Brain microvascular endothelial cell (primary cell): ENCODE measurements around the gene ATF7.
A peak's percentile ranks its signal among the peaks of the same experiment; 100 is the strongest.

Experiments
- DNase-seq: peaks from one replicate; pipeline ENCODE4 v3.0.0-alpha.2; 2020
- H3K27ac ChIP-seq: fragments of 250-450 bp; sonication (Bioruptor Pico); 2 replicates; pipeline ENCODE4 v1.5.1; 2020; ENCODE audit warnings: mild to moderate bottlenecking, moderate library complexity
- H3K27me3 ChIP-seq: fragments of 250-450 bp; sonication (Bioruptor Pico); replicated peaks from 2 replicates; pipeline ENCODE4 v1.5.1; 2020; ENCODE audit warnings: mild to moderate bottlenecking
- H3K36me3 ChIP-seq: fragments of 250-450 bp; sonication (Bioruptor Pico); replicated peaks from 2 replicates; pipeline ENCODE4 v1.5.1; 2020; ENCODE audit warnings: mild to moderate bottlenecking
- H3K4me3 ChIP-seq: 2 replicates; pipeline ENCODE4 v1.5.1; 2011; ENCODE audit warnings: low read depth, mild to moderate bottlenecking, control low read depth, low read length, moderate library complexity
- in situ Hi-C: cut with HindIII; loops from 2 replicates; pipeline ENCODE4 v1.10.0; 2017; ENCODE audit warnings: low sequenced_read_pairs, low pct_ligation_motif_present
- TF ChIP-seq, protein P1 (sequence below): IDR thresholded peaks from 2 replicates; pipeline ENCODE4 v1.5.1; 2011; ENCODE audit warnings: low read depth, mild to moderate bottlenecking, moderate library complexity, low read length, control low read depth, inconsistent platforms; ENCODE audit errors: missing control alignments

ATF7 gene

DNA sequence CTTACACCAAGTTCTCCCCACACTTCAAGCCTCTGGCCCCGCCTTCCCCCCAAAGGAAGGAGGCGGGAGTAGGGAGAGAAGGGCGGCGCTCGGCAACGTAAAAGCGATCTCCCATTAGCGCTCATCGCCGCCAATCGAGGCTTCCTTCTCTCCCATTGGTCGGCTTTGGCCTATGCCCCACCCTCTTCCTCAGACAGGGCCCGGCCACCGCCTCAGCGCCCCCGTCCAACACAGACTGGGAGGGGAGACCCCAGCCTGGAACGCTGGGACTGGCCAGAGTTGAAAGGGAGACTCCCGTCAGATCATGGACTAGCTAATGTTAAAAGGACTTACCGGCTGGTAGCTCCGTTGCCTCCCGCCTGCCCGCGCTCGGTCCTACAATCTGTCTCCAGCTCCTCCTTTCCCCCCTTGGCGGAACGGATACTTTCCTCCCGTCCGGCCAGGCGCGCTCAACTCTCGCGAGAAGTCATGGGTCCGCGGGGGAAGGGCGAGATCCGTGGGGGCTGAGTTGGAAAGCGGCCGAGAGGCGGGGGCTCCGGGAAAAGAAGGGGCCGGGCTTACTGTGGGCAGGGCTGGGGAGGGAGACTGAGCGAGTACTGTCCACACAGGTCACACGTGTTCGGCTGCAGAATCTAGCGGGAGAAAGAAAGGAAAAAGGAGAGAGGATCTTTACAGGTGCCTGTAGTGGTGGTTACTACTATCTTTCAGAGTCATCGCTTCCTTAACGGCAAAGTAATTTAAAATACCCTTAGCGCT is at the start of gene ATF7:
ATF7 (minus strand) TSS at position 437 of the 756 bp plus-strand sequence. CDS start 25,382 bp downstream, outside the sequence.
- DNase-seq: peak; percentile 96
- H3K36me3 ChIP-seq: no peaks in the 10 kb centered on the region
- TF ChIP-seq, protein P1, sequence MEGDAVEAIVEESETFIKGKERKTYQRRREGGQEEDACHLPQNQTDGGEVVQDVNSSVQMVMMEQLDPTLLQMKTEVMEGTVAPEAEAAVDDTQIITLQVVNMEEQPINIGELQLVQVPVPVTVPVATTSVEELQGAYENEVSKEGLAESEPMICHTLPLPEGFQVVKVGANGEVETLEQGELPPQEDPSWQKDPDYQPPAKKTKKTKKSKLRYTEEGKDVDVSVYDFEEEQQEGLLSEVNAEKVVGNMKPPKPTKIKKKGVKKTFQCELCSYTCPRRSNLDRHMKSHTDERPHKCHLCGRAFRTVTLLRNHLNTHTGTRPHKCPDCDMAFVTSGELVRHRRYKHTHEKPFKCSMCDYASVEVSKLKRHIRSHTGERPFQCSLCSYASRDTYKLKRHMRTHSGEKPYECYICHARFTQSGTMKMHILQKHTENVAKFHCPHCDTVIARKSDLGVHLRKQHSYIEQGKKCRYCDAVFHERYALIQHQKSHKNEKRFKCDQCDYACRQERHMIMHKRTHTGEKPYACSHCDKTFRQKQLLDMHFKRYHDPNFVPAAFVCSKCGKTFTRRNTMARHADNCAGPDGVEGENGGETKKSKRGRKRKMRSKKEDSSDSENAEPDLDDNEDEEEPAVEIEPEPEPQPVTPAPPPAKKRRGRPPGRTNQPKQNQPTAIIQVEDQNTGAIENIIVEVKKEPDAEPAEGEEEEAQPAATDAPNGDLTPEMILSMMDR: no peak
- peak within 1 kb of the TSS; percentile 95 for H3K27ac ChIP-seq
- H3K4me3 ChIP-seq: peak within 1 kb of the TSS; percentile 83
- no peaks in the 10 kb centered on the region for H3K27me3 ChIP-seq
- in situ Hi-C loops: no loop called here

DNA sequence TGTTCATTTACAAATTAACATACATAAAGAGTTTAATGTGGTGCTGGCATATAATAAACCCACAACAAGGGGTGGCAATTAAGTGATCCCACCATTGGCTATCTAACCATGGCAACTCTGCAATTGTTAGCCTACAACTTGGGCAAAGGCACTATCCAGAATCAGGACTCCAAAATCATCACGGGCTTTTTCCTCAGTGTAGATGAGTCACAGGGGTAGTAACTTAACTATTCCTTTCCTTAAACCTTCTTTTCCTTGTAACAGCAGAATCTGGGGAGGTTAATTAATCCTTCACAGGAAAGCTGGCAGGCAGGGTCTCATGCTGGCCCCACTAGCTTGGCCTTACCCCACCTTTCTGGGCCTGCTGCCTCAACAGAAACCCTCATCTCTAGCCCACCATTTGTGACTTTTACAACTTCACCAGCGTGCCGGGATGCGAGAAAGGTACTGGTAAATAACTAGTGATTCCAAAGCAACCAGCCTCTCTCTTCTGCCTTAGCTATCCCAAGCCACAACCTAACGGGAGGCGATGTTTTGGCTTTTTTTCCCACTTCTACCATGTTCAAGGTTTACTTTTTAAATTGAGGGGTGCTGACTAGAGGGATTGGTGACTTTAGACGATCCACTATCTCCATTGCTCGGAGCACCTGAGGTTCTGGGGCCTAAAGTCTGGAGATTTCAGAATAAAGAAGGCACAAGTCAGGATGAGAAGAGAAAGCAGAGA is 49.0 kb upstream of the ATF7 start:
- Histone ChIP-seq H3K4me3 (peak overlapping the region; percentile 95), H3K27me3 (no peaks in the 10 kb centered on the region), H3K36me3 (peaks cover 30% of the 10 kb centered on the region), H3K27ac (peak overlapping the region; percentile 75)
- TF ChIP-seq, protein P1: no peak
- no peak for DNase-seq
- in situ Hi-C loops: no loop called here

DNA sequence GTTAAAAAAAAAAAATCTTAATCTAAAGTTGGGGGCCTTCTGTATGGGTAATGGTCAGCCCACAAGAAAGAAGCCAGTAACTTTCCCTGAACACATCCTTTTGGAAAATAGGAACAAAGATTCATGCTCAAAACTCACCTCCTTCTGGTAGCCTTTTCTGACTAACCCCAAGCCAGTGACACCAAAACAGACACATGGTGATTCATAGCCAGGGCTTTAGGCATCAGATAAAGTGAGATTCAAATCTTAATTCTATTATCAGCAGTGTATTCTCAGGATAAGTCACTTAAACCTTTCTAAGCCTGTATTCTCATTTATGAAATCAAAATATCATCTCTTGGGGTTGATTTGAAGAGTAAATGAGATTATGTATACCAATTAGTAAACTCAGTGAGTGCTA is 44.8 kb upstream of the ATF7 start:
- no peaks in the 10 kb centered on the region for H3K27me3 ChIP-seq
- no peak overlapping the region for H3K4me3 ChIP-seq
- TF ChIP-seq, protein P1: no peak
- in situ Hi-C loops: no loop called here
- peaks cover 66% of the 10 kb centered on the region for H3K36me3 ChIP-seq
- no peak for DNase-seq
- no peak overlapping the region for H3K27ac ChIP-seq

DNA sequence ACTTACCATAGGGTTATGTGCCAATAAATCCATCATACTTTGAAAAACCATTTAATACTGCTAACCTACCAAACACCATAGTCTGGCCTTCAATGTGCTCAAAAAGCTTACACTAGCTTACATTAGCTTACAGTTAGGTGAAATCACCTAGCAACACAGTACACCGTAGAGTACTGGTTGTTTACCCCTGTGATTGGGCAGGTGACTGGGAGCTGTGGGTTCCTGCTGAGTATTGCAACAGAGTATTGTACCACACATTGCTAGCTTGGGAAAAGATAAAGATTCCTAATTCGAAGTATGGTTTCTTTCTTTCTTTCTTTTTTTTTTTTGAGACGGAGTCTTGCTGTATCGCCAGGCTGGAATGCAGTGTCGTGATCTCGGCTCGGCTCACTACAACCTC is 44.1 kb upstream of the ATF7 start:
- no peak overlapping the region for H3K27ac ChIP-seq
- TF ChIP-seq, protein P1: no peak
- in situ Hi-C loops: no loop called here

DNA sequence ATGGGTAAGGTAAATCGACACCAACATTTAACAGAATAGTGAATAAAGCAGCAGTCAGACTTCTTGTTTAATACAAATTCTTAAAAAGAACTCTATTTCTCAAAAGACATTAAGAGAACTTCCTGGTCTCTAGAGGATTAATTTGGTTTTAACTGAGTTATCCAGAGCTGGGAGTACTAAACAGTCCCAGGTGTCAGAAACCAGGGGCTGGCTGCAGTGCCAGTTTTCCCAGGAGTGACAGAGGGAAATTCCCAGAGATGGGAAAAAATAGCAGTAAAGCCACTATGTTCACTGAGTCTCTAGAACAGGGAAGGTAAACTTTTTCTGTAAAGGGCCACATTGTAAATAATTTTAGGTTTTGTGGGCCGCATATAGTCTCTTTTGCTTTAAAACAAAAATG is 40.9 kb upstream of the ATF7 start:
- no peak for DNase-seq
- no peak overlapping the region for H3K4me3 ChIP-seq
- H3K27me3 ChIP-seq: no peaks in the 10 kb centered on the region
- peaks cover 70% of the 10 kb centered on the region for H3K36me3 ChIP-seq
- TF ChIP-seq, protein P1: no peak
- H3K27ac ChIP-seq: no peak overlapping the region
- in situ Hi-C loops: no loop called here

More for the DNA sequence above, 44.1 kb upstream of the ATF7 start:
- Histone ChIP-seq H3K36me3 (peaks cover 71% of the 10 kb centered on the region), H3K4me3 (no peak overlapping the region), H3K27me3 (no peaks in the 10 kb centered on the region)
- no peak for DNase-seq
